H9 (cell line): ENCODE results near the gene SCN4A. TPM values are rescaled to one million over a fixed set of nuclear protein-coding genes. Genes with fewer than 3 reads are reported as not detected.

ENCODE experiments used
- DNase-seq: peaks from one replicate; pipeline ENCODE4 v3.0.0-alpha.2; 2017
- H2AFZ ChIP-seq: one replicate; pipeline ENCODE4 v1.6.1; 2013; ENCODE audit warnings: mild to moderate bottlenecking, low read length, control low read depth, moderate library complexity
- H2AK5ac ChIP-seq: 2 replicates; pipeline ENCODE4 v1.6.1; 2013; ENCODE audit warnings: low read length, control low read depth, mixed read lengths; ENCODE audit not compliant: insufficient read length
- H2BK120ac ChIP-seq: one replicate; pipeline ENCODE4 v1.6.1; 2013; ENCODE audit warnings: low read depth, mild to moderate bottlenecking, low read length, control low read depth, inconsistent platforms; ENCODE audit not compliant: poor library complexity, severe bottlenecking
- H2BK12ac ChIP-seq: 2 replicates; pipeline ENCODE4 v1.6.1; 2013; ENCODE audit warnings: low read length, control low read depth, mixed read lengths, low read depth; ENCODE audit not compliant: insufficient read length
- H2BK15ac ChIP-seq: 2 replicates; pipeline ENCODE4 v1.6.1; 2013; ENCODE audit warnings: low read depth, low read length, control low read depth
- H2BK20ac ChIP-seq: one replicate; pipeline ENCODE4 v1.6.1; 2013; ENCODE audit warnings: low read depth, mild to moderate bottlenecking, low read length, control low read depth, inconsistent platforms; ENCODE audit not compliant: poor library complexity, severe bottlenecking
- H2BK5ac ChIP-seq: 2 replicates; pipeline ENCODE4 v1.6.1; 2013; ENCODE audit warnings: low read length, control low read depth, mixed read lengths; ENCODE audit not compliant: insufficient read length
- H3K14ac ChIP-seq: 2 replicates; pipeline ENCODE4 v1.6.1; 2013; ENCODE audit warnings: low read length, control low read depth; ENCODE audit not compliant: insufficient read depth
- H3K18ac ChIP-seq: 2 replicates; pipeline ENCODE4 v1.6.1; 2013; ENCODE audit warnings: low read depth, mild to moderate bottlenecking, mixed read lengths, low read length, control low read depth; ENCODE audit not compliant: insufficient read length
- H3K23ac ChIP-seq: 2 replicates; pipeline ENCODE4 v1.6.1; 2013; ENCODE audit warnings: low read length, control low read depth, mixed read lengths, low read depth; ENCODE audit not compliant: insufficient read length
- H3K23me2 ChIP-seq: 2 replicates; pipeline ENCODE4 v1.6.1; 2013; ENCODE audit warnings: low read depth, mild to moderate bottlenecking, mixed read lengths, low read length, control low read depth; ENCODE audit not compliant: insufficient read length, poor library complexity, severe bottlenecking
- H3K27ac ChIP-seq: 2 replicates; pipeline ENCODE4 v1.5.1; 2013; ENCODE audit warnings: low read length, control low read depth, mixed read lengths, low read depth; ENCODE audit not compliant: insufficient read length
- H3K27me3 ChIP-seq: 2 replicates; pipeline ENCODE4 v1.6.1; 2013; ENCODE audit warnings: low read length, control low read depth, inconsistent platforms; ENCODE audit not compliant: insufficient read depth
- H3K4ac ChIP-seq: 2 replicates; pipeline ENCODE4 v1.6.1; 2013; ENCODE audit warnings: low read depth, mild to moderate bottlenecking, control low read depth, inconsistent platforms, low read length, moderate library complexity
- H3K4me1 ChIP-seq: 2 replicates; pipeline ENCODE4 v1.6.1; 2013; ENCODE audit warnings: low read length, control low read depth, inconsistent platforms; ENCODE audit not compliant: insufficient read depth
- H3K4me2 ChIP-seq: 2 replicates; pipeline ENCODE4 v1.6.1; 2013; ENCODE audit warnings: low read length, control low read depth, mixed read lengths; ENCODE audit not compliant: insufficient read length, insufficient read depth
- H3K56ac ChIP-seq: 2 replicates; pipeline ENCODE4 v1.6.1; 2013; ENCODE audit warnings: low read depth, mild to moderate bottlenecking, mixed read lengths, low read length, control low read depth; ENCODE audit not compliant: insufficient read length
- H3K79me1 ChIP-seq: 2 replicates; pipeline ENCODE4 v1.6.1; 2013; ENCODE audit warnings: low read depth, mild to moderate bottlenecking, moderate library complexity, low read length, control low read depth, inconsistent platforms; ENCODE audit not compliant: insufficient read depth, poor library complexity, severe bottlenecking
- H3K79me2 ChIP-seq: 2 replicates; pipeline ENCODE4 v1.6.1; 2013; ENCODE audit warnings: low read length, control low read depth, inconsistent platforms; ENCODE audit not compliant: insufficient read depth
- H3K9ac ChIP-seq: 2 replicates; pipeline ENCODE4 v1.6.1; 2013; ENCODE audit warnings: low read length, control low read depth, mixed read lengths; ENCODE audit not compliant: insufficient read length; ENCODE audit errors: extremely low read depth
- H3K9me3 ChIP-seq: one replicate; pipeline ENCODE4 v1.6.1; 2013; ENCODE audit warnings: low read depth, low read length, inconsistent platforms; ENCODE audit not compliant: control insufficient read depth
- H3T11ph ChIP-seq: one replicate; pipeline ENCODE4 v1.6.1; 2013; ENCODE audit warnings: mild to moderate bottlenecking, low read length, control low read depth, inconsistent platforms
- H4K20me1 ChIP-seq: one replicate; pipeline ENCODE4 v1.6.1; 2013; ENCODE audit not compliant: control insufficient read depth, insufficient read length, insufficient read depth
- H4K5ac ChIP-seq: 2 replicates; pipeline ENCODE4 v1.6.1; 2013; ENCODE audit warnings: low read depth, mild to moderate bottlenecking, mixed read lengths, low read length, control low read depth; ENCODE audit not compliant: insufficient read length
- H4K8ac ChIP-seq: replicated peaks from 2 replicates; pipeline ENCODE4 v1.6.1; 2013; ENCODE audit warnings: low read length, control low read depth, mixed read lengths, low read depth; ENCODE audit not compliant: insufficient read length
- H4K91ac ChIP-seq: 2 replicates; pipeline ENCODE4 v1.6.1; 2013; ENCODE audit warnings: low read depth, mild to moderate bottlenecking, moderate library complexity, mixed read lengths, low read length, control low read depth; ENCODE audit not compliant: insufficient read length
- H3K27ac Mint-ChIP-seq, 3 experiments: 2 replicates in 2 of 3; 3 replicates in 1 of 3; pipeline ENCODE4 v1.8.0; 2020 to 2021; ENCODE audit warnings: mixed read lengths in 3 of 3, mild to moderate bottlenecking in 1 of 3, moderate library complexity in 1 of 3
- H3K27me3 Mint-ChIP-seq: 2 replicates; pipeline ENCODE4 v1.8.0; 2021; ENCODE audit warnings: low read depth, mild to moderate bottlenecking, moderate library complexity, mixed read lengths
- H3K36me3 Mint-ChIP-seq, 3 experiments: 2 replicates in 2 of 3; 3 replicates in 1 of 3; pipeline ENCODE4 v1.8.0; 2020 to 2021; ENCODE audit warnings: low read depth in 3 of 3, mixed read lengths in 3 of 3; ENCODE audit not compliant: insufficient read depth in 1 of 3
- H3K4me1 Mint-ChIP-seq, 2 experiments: 2 replicates each; pipeline ENCODE4 v1.8.0; 2020; ENCODE audit warnings: mixed read lengths in 2 of 2
- H3K4me3 Mint-ChIP-seq, 2 experiments: 2 replicates in 1 of 2; 3 replicates in 1 of 2; pipeline ENCODE4 v1.8.0; 2020 to 2021; ENCODE audit warnings: mild to moderate bottlenecking in 2 of 2, mixed read lengths in 2 of 2, moderate library complexity in 1 of 2
- H3K9me3 Mint-ChIP-seq, 2 experiments: 2 replicates in 1 of 2; 3 replicates in 1 of 2; pipeline ENCODE4 v1.8.0; 2020; ENCODE audit warnings: mild to moderate bottlenecking in 2 of 2, mixed read lengths in 2 of 2, moderate library complexity in 1 of 2
- WGBS: extraction: QIAGEN DNeasy Blood & Tissue Kit; methylation state at CpG from one replicate; pipeline ENCODE4 v1.1.7; 2013; ENCODE audit warnings: missing lambda C conversion rate, low lambda C conversion rate, mixed read lengths; ENCODE audit not compliant: insufficient read length; ENCODE audit errors: extremely low coverage; 5-methylcytosine and 5-hydroxymethylcytosine counted together
- total RNA-seq: library from RNA; stranded (reverse); gene quantifications from 2 replicates; pipeline ENCODE4 v1.2.1, GENCODE V29; 2021
- TF ChIP-seq, protein P1 (sequence below): fragments of 200-600 bp; sonication (generic); conservative IDR thresholded peaks from 3 replicates; pipeline ENCODE4 v1.8.0; 2021; ENCODE audit warnings: antibody characterized with exemption, mild to moderate bottlenecking

Gene SCN4A
- total RNA-seq, 1 experiment from 2014 or later: 5.8 TPM

GRCh38 chr17:63988741-63989621 is 16.3 kb upstream of the SCN4A start:
- Mint-ChIP-seq H3K4me1 (peaks cover 8 to 26% of the 10 kb centered on the region in 2 experiments), H3K27ac (no peak overlapping the region; a peak in 2 of 7 replicates), H3K4me3 (peak overlapping the region in 1 of 2 experiments; percentile 18; a peak in 1 of 5 replicates), H3K27me3 (peaks cover 26% of the 10 kb centered on the region), H3K9me3 (no peaks in the 10 kb centered on the region; a peak in 2 of 5 replicates), H3K36me3 (no peaks in the 10 kb centered on the region)
- no peaks in the 10 kb centered on the region for H3K79me1 ChIP-seq
- no peaks in the 10 kb centered on the region for H4K20me1 ChIP-seq
- no peak overlapping the region for H2BK5ac ChIP-seq
- no peak overlapping the region for H4K5ac ChIP-seq
- peak overlapping the region; percentile 30 for H3K18ac ChIP-seq
- H4K8ac ChIP-seq: no peak overlapping the region
- H2AFZ ChIP-seq: peak overlapping the region; percentile 86
- H3K79me2 ChIP-seq: no peaks in the 10 kb centered on the region
- H3K23ac ChIP-seq: no peak overlapping the region
- no peak overlapping the region for H2BK12ac ChIP-seq
- no peak overlapping the region for H2AK5ac ChIP-seq
- H3K4me1 ChIP-seq: no peaks in the 10 kb centered on the region; the same call in 1 of the 2 replicates
- no peak overlapping the region for H2BK20ac ChIP-seq
- no CpG with 5 or more reads among the region's 35 CpGs for WGBS
- H3K14ac ChIP-seq: 0 out of 2 replicates have a peak overlapping the region, but pooled peaks have one; percentile 66
- no peak overlapping the region for H4K91ac ChIP-seq
- no peak overlapping the region for H3K4me2 ChIP-seq
- DNase-seq: peak; percentile 66
- H2BK120ac ChIP-seq: no peak overlapping the region
- H3K4ac ChIP-seq: no peak overlapping the region
- no peaks in the 10 kb centered on the region for H3K27me3 ChIP-seq
- H3K23me2 ChIP-seq: no peaks in the 10 kb centered on the region
- H2BK15ac ChIP-seq: no peak overlapping the region
- H3T11ph ChIP-seq: no peak overlapping the region
- H3K9me3 ChIP-seq: no peaks in the 10 kb centered on the region
- no peak overlapping the region for H3K56ac ChIP-seq
- no peak overlapping the region for H3K27ac ChIP-seq
- TF ChIP-seq, protein P1, sequence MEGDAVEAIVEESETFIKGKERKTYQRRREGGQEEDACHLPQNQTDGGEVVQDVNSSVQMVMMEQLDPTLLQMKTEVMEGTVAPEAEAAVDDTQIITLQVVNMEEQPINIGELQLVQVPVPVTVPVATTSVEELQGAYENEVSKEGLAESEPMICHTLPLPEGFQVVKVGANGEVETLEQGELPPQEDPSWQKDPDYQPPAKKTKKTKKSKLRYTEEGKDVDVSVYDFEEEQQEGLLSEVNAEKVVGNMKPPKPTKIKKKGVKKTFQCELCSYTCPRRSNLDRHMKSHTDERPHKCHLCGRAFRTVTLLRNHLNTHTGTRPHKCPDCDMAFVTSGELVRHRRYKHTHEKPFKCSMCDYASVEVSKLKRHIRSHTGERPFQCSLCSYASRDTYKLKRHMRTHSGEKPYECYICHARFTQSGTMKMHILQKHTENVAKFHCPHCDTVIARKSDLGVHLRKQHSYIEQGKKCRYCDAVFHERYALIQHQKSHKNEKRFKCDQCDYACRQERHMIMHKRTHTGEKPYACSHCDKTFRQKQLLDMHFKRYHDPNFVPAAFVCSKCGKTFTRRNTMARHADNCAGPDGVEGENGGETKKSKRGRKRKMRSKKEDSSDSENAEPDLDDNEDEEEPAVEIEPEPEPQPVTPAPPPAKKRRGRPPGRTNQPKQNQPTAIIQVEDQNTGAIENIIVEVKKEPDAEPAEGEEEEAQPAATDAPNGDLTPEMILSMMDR: no peak
- H3K9ac ChIP-seq: no peak overlapping the region
